Hematopoietic multipotent progenitor cell treated with erythropoietin and hydrocortisone succinate and interleukin-3 and kit ligand, for 6 days (in vitro differentiated cells): ENCODE results near the gene C12orf50.
"Not testable (repeated sequence)": the region's sequence is repeated elsewhere in the genome, so short reads cannot be mapped to it uniquely, and the experiment has no call there.

Source experiments
- DNase-seq: peaks from one replicate; pipeline ENCODE4 v3.0.0-alpha.2; 2015

Gene C12orf50

DNA sequence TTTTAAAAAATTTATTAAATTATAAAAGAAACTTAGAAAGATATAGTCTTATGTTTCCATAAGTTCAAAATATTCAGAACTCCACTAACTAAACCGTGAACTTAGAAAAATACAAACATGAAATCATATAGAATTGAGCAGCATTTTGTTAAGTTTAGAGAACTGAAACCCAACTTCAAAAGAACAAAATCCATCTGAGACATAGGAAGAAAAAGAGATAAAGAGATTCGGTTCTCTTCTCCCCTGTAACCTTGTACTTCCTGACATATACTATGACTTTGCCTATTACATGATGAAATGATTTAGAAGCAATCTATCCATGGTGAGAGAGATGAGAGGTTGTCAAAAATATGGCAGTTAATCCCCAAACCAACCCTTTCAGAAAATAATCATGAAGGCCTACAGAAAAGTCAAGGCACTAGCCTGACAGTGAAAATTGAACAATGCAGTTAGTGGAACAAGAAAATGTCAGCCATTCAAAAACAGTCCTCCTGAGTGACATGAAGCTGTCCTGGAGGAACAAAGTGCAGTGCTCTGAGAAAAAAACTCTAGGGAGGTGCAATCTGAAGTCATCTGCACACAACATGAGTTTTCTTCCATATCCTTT, 44.0 kb downstream of the C12orf50 start:
- no peak for DNase-seq

DNA sequence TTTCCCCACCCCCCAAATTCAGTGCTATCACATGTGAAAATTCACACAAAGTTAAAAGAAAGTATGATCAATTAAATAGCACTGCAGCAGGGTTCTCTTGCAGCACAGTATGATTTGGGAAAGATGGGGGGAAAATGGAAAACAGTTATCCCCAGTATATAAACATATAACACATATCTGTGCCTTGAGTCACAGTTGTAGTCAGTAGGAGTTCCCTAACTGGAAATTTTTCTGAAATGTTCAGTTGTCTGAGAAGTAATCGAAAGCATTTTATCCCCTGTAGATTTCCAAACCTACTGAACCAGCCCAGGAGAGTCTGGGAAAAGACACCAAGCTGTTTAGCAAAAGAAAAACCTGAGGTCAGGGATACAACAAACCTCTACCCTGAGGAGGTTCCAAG, 47.0 kb downstream of the C12orf50 start:
- DNase-seq: no peak

GRCh38 chr12:87981495-87981894, 47.7 kb downstream of the C12orf50 start:
- no peak for DNase-seq

- DNase-seq: no peak
Observed at GRCh38 chr12:87975879-87976278, 53.3 kb downstream of the C12orf50 start.

DNA sequence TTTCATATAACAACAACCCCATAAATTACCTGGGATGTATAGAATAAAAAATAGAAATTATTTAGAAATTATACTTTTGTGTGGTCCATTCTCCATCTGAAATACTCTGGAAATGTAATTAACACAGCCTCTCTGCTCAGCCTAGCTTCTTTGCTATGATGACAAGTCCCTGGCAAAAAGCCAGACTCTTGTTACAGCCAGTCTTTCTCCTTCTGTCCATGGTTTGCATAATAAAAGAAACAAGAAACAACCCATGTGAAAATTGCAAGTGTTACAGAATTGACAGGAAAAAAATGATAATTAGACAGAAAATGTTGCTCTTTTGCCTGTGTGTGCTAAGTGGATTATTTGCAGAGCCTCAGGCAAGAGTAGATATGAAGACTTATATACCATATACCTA, 61.3 kb downstream of the C12orf50 start:
- DNase-seq: no peak

GRCh38 chr12:87960566-87960965, 68.6 kb downstream of the C12orf50 start:
- no peak for DNase-seq

DNA sequence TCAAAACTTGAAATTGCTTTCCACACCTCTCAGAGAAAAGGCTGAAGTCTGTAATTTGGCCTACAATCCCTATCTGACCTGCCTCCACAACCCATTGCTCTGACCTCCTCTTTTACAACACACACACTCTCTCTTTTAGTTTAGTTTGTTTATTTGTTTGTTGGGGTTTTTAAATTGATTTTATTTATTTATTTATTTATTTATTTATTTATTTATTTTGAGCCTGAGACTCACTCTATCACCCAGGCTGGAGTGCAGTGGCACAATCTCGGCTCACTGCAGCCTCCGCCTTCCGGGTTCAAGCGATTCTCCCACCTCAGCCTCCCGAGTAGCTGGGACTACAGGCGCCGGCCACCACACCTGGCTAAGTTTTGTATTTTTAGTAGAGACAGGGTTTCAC, 75.2 kb downstream of the C12orf50 start:
- not testable (repeated sequence) for DNase-seq

DNA sequence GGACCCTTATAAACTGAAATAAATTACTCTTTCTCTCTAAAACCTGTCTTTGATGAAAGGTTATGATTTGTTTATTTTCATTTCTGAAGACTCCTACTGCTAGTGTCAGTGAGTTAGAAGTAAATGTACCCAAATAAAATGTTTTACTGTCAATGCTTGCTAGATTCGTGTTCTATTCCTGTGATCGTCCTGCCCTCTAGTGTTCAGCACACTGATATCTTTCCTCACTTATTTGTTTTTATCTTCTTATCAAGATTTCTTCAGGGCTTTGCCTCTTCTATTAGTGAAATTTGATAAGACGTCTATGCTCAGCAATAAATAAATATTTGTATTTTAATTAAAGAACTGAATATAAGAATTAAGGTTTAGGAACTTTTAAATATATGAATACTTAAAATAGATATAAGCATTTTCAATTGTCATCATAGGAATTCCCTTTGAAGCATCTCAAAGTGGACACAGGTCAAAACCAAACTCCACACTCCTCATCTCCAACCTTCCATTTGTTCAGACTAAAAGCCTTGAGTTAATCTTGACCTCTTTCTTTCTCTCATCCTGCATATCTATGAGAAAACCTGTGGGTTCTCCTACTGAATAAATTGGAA, 75.8 kb downstream of the C12orf50 start:
- DNase-seq: peak; percentile 50

GRCh38 chr12:87952850-87953249, 76.4 kb downstream of the C12orf50 start:
- no peak for DNase-seq

GRCh38 chr12:87952223-87952622, 77.0 kb downstream of the C12orf50 start:
- no peak for DNase-seq

GRCh38 chr12:87943762-87944161, 85.4 kb downstream of the C12orf50 start:
- no peak for DNase-seq

- DNase-seq: no peak
Observed at GRCh38 chr12:87943023-87943422, 86.2 kb downstream of the C12orf50 start.

DNA sequence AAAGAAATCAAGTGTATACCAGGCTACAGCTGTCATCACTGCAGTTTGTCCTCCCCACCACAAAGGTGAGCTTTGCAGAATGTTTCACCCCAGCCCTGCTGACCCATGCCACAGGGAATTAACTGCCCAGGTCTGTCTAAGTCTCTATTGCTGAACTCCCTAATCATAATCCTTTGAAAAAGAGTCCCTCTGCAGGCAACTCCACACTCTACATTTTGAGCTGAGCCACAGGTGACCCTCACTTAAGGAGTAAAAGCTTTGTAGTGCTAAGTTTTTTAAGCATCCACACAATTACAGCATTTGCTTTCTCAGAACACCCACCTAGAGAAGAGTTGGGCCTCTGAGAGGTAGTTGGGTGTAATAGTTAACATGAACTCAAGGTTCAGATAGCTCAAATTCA, 90.0 kb downstream of the C12orf50 start:
- no peak for DNase-seq

- no peak for DNase-seq
Observed at GRCh38 chr12:87935216-87935615, 94.0 kb downstream of the C12orf50 start.

DNA sequence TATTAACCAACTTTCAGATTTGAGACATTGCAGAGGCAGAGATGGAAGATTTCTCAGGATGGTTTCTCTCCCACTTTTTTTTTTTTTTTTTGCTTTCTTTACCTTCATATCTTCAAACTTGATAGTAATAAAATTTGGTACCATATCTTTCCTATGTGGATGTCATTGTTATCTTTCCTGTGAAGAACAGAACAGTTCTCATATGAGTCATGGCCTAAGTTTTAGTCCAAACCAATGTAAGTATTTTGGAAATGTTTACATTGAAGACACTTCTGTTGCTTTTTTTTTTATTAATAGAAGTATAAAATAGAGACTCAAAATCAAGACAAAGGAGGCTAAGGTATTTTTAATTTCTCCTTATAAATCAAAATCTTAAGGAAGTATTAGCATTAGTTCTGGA, 95.2 kb downstream of the C12orf50 start:
- no peak for DNase-seq

DNA sequence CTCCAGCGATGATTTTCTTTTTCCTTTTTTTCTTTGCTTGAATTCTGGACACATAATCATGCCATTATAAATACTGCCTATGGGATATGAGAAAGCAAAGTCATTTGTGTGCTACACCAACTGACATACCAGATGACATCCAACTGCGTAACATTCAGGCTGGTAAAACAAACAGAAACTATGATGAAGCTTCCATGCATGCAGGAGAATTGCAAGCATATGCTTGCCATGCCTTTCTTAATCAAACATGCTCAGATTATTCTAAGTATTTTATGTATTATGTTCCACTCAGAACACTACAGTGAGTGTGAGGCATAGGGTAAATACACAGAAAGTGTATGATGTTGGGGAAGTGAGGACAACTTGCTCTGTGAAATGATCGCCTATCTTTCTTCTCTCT, 97.4 kb downstream of the C12orf50 start:
- DNase-seq: no peak

DNA sequence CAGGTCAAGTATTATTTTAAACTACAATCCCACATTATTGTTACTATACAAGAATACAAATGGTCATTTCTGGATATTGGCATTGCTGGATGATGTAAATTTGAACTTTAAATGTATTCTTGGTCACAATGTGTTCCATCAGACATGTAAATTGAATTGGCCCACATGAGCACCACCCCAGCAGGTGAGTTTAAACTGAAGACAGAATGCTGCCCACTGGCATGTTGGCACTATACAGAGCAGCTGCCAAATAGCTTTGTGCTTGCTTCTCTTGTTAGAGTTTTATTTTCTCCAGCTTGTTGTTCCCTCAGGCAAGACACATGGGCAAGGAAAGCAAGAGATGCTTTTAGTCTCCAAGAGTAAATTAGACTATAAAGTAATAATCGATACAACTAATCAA, 98.6 kb downstream of the C12orf50 start:
- DNase-seq: no peak
